Activated T-cell treated with anti-CD3 and anti-CD28 coated beads, Interleukin-2, amount 50 U/mL, for 72 hours (primary cell): Measurements from ENCODE around the gene SLIT3. TPM values are rescaled to one million over a fixed set of nuclear protein-coding genes. Genes with fewer than 3 reads are reported as not detected.
A peak's percentile ranks its signal among the peaks of the same experiment; 100 is the strongest.
"Not testable (repeated sequence)": the region's sequence is repeated elsewhere in the genome, so short reads cannot be mapped to it uniquely, and the experiment has no call there.

Experiments
- ATAC-seq, 2 donors: fragments of 150-1000 bp; cut with Tn5 transposase; replicated peaks in 1 of 2; 2 replicates each; pipeline ENCODE4 v1.10.0; 2021; ENCODE audit warnings: moderate library complexity in 2 of 2, mild to moderate bottlenecking in 1 of 2
- DNase-seq, 2 donors: peaks; one replicate each; pipeline ENCODE4 v3.0.0; 2021 to 2022; ENCODE audit warnings: mixed read lengths in 1 of 2
- H3K27ac Mint-ChIP-seq: one replicate; pipeline ENCODE4 v1.8.0; 2022; ENCODE audit warnings: mild to moderate bottlenecking, moderate library complexity, mixed read lengths
- H3K27me3 Mint-ChIP-seq: one replicate; pipeline ENCODE4 v1.8.0; 2022; ENCODE audit warnings: low read depth, mixed read lengths
- H3K36me3 Mint-ChIP-seq, 2 donors: one replicate each; pipeline ENCODE4 v1.8.0; 2022; ENCODE audit warnings: mixed read lengths in 2 of 2, mild to moderate bottlenecking in 1 of 2; ENCODE audit not compliant: insufficient read depth in 2 of 2
- H3K4me1 Mint-ChIP-seq: one replicate; pipeline ENCODE4 v1.8.0; 2022; ENCODE audit warnings: low read depth, mixed read lengths
- H3K4me3 Mint-ChIP-seq, 2 donors: one replicate each; pipeline ENCODE4 v1.8.0; 2022; ENCODE audit warnings: mild to moderate bottlenecking in 2 of 2, mixed read lengths in 2 of 2, moderate library complexity in 2 of 2
- H3K9me3 Mint-ChIP-seq, 2 donors: one replicate each; pipeline ENCODE4 v1.8.0; 2022; ENCODE audit warnings: mixed read lengths in 2 of 2
- total RNA-seq, 2 donors: library from RNA; stranded (reverse); gene quantifications; one replicate each; pipeline ENCODE4 v1.2.3, GENCODE V29; 2022

Gene SLIT3
- total RNA-seq, 2 donors from 2014 or later, result 1.7 to 3.1 TPM

GRCh38 chr5:169219351-169219750 is 81.6 kb downstream of the SLIT3 start:
- H3K27ac Mint-ChIP-seq, result no peak overlapping the region
- H3K27me3 Mint-ChIP-seq, result peaks cover 4% of the 10 kb centered on the region
- no peaks in the 10 kb centered on the region for H3K9me3 Mint-ChIP-seq
- H3K36me3 Mint-ChIP-seq, result peaks cover 0 to 2% of the 10 kb centered on the region in 2 donors
- DNase-seq, result no peak
- no peaks in the 10 kb centered on the region for H3K4me1 Mint-ChIP-seq
- ATAC-seq, result no peak
- no peak overlapping the region for H3K4me3 Mint-ChIP-seq

- no peak for DNase-seq
- Mint-ChIP-seq H3K4me3 (no peak overlapping the region), H3K27me3 (peaks cover 4% of the 10 kb centered on the region), H3K4me1 (no peaks in the 10 kb centered on the region), H3K36me3 (peaks cover 0 to 2% of the 10 kb centered on the region in 2 donors), H3K27ac (no peak overlapping the region), H3K9me3 (no peaks in the 10 kb centered on the region)
- ATAC-seq, result no peak
Measured at GRCh38 chr5:169218861-169219260, 82.1 kb downstream of the SLIT3 start.

- Mint-ChIP-seq H3K27ac (no peak overlapping the region), H3K4me1 (no peaks in the 10 kb centered on the region), H3K27me3 (peaks cover 4% of the 10 kb centered on the region), H3K4me3 (no peak overlapping the region), H3K9me3 (no peaks in the 10 kb centered on the region), H3K36me3 (peaks cover 0 to 2% of the 10 kb centered on the region in 2 donors)
- DNase-seq (no peak), ATAC-seq (peak in 1 of 2 donors; percentile 7)
Measured at GRCh38 chr5:169218176-169218575, 82.8 kb downstream of the SLIT3 start.

GRCh38 chr5:169216866-169217265 is 84.1 kb downstream of the SLIT3 start:
- Mint-ChIP-seq H3K4me3 (no peak overlapping the region), H3K27me3 (peaks cover 4% of the 10 kb centered on the region), H3K9me3 (no peaks in the 10 kb centered on the region), H3K27ac (no peak overlapping the region), H3K4me1 (no peaks in the 10 kb centered on the region), H3K36me3 (peaks cover 0 to 2% of the 10 kb centered on the region in 2 donors)
- no peak for ATAC-seq
- no peak for DNase-seq

- DNase-seq, result no peak
Measured at GRCh38 chr5:169213479-169213878, 87.5 kb downstream of the SLIT3 start.

GRCh38 chr5:169211761-169212160 is 89.2 kb downstream of the SLIT3 start:
- not testable (repeated sequence) for H3K4me3 Mint-ChIP-seq, H3K4me1 Mint-ChIP-seq, H3K27me3 Mint-ChIP-seq, H3K27ac Mint-ChIP-seq, H3K9me3 Mint-ChIP-seq, DNase-seq, ATAC-seq, H3K36me3 Mint-ChIP-seq

More at GRCh38 chr5:169213479-169213878, 87.5 kb downstream of the SLIT3 start:
- Mint-ChIP-seq H3K36me3 (peaks cover 0 to 2% of the 10 kb centered on the region in 2 donors), H3K9me3 (peaks cover 4 to 6% of the 10 kb centered on the region in 2 donors), H3K27ac (no peak overlapping the region), H3K27me3 (peaks cover 4% of the 10 kb centered on the region), H3K4me1 (no peaks in the 10 kb centered on the region), H3K4me3 (no peak overlapping the region)
- no peak for ATAC-seq

GRCh38 chr5:169204788-169205400 is 96.0 kb downstream of the SLIT3 start:
- Mint-ChIP-seq H3K36me3 (peaks cover 1 to 2% of the 10 kb centered on the region in 2 donors), H3K4me3 (no peak overlapping the region), H3K9me3 (peaks cover 5 to 15% of the 10 kb centered on the region in 2 donors), H3K27ac (no peak overlapping the region), H3K4me1 (no peaks in the 10 kb centered on the region), H3K27me3 (no peaks in the 10 kb centered on the region)
- no peak for ATAC-seq
- DNase-seq, result no peak

- ATAC-seq, result no peak
Measured at GRCh38 chr5:169202969-169203368, 98.0 kb downstream of the SLIT3 start.

GRCh38 chr5:169201597-169201996 is 99.3 kb downstream of the SLIT3 start:
- Mint-ChIP-seq H3K36me3 (peaks cover 0 to 1% of the 10 kb centered on the region in 2 donors), H3K27me3 (no peaks in the 10 kb centered on the region), H3K4me3 (no peak overlapping the region), H3K4me1 (no peaks in the 10 kb centered on the region), H3K27ac (no peak overlapping the region), H3K9me3 (peaks cover 5 to 8% of the 10 kb centered on the region in 2 donors)
- ATAC-seq, result no peak
- DNase-seq, result no peak

More at GRCh38 chr5:169202969-169203368, 98.0 kb downstream of the SLIT3 start:
- H3K27me3 Mint-ChIP-seq, result no peaks in the 10 kb centered on the region
- no peak for DNase-seq
- H3K36me3 Mint-ChIP-seq, result peaks cover 1 to 2% of the 10 kb centered on the region in 2 donors
- H3K27ac Mint-ChIP-seq, result no peak overlapping the region
- H3K4me3 Mint-ChIP-seq, result no peak overlapping the region
- peaks cover 5 to 12% of the 10 kb centered on the region in 2 donors for H3K9me3 Mint-ChIP-seq
- no peaks in the 10 kb centered on the region for H3K4me1 Mint-ChIP-seq

- no peaks in the 10 kb centered on the region for H3K27me3 Mint-ChIP-seq
- no peak for DNase-seq
- no peaks in the 10 kb centered on the region for H3K4me1 Mint-ChIP-seq
- ATAC-seq, result no peak
- no peak overlapping the region for H3K27ac Mint-ChIP-seq
- H3K4me3 Mint-ChIP-seq, result no peak overlapping the region
- H3K36me3 Mint-ChIP-seq, result peaks cover 0 to 1% of the 10 kb centered on the region in 2 donors
- H3K9me3 Mint-ChIP-seq, result peaks cover 5 to 8% of the 10 kb centered on the region in 2 donors
Measured at GRCh38 chr5:169200125-169200778, 100.7 kb downstream of the SLIT3 start.

- no peak overlapping the region for H3K4me3 Mint-ChIP-seq
- H3K4me1 Mint-ChIP-seq, result no peaks in the 10 kb centered on the region
- DNase-seq, result no peak
Measured at GRCh38 chr5:169197343-169197742, 103.6 kb downstream of the SLIT3 start.

GRCh38 chr5:169196059-169196458 is 104.9 kb downstream of the SLIT3 start:
- Mint-ChIP-seq H3K9me3 (no peaks in the 10 kb centered on the region), H3K4me3 (no peak overlapping the region), H3K4me1 (no peaks in the 10 kb centered on the region), H3K27ac (no peak overlapping the region), H3K36me3 (no peaks in the 10 kb centered on the region), H3K27me3 (no peaks in the 10 kb centered on the region)
- no peak for DNase-seq
- ATAC-seq, result no peak

More at GRCh38 chr5:169197343-169197742, 103.6 kb downstream of the SLIT3 start:
- peaks cover 2 to 4% of the 10 kb centered on the region in 2 donors for H3K9me3 Mint-ChIP-seq
- H3K36me3 Mint-ChIP-seq, result peaks cover 0 to 1% of the 10 kb centered on the region in 2 donors
- no peaks in the 10 kb centered on the region for H3K27me3 Mint-ChIP-seq
- ATAC-seq, result no peak
- no peak overlapping the region for H3K27ac Mint-ChIP-seq

GRCh38 chr5:169195601-169196000 is 105.3 kb downstream of the SLIT3 start:
- no peaks in the 10 kb centered on the region for H3K36me3 Mint-ChIP-seq
- no peaks in the 10 kb centered on the region for H3K4me1 Mint-ChIP-seq
- no peak overlapping the region for H3K27ac Mint-ChIP-seq
- no peaks in the 10 kb centered on the region for H3K9me3 Mint-ChIP-seq
- H3K4me3 Mint-ChIP-seq, result no peak overlapping the region
- H3K27me3 Mint-ChIP-seq, result no peaks in the 10 kb centered on the region
- DNase-seq, result no peak
- ATAC-seq, result no peak
